GM12878 (cell line): ENCODE measurements around the gene XPNPEP2. TPM values are rescaled to one million over a fixed set of nuclear protein-coding genes. Genes with fewer than 3 reads are reported as not detected.
A peak's percentile ranks its signal among the peaks of the same experiment; 100 is the strongest.

Experiments
- ATAC-seq: fragments of 200-7000 bp; cut with Tn5 transposase; 3 replicates; pipeline ENCODE4 v1.9.1; 2020; ENCODE audit warnings: mild to moderate bottlenecking, moderate library complexity
- BruUV-seq: library from RNA; stranded (reverse); fragments of 400-500 nt; replicated peaks from 2 replicates; lab custom pipeline; 2021; lab: Mats Ljungman, UMichigan
- CTCF ChIA-PET: fragments of 300-600 bp; sonication (Branson Sonifier 250); formaldehyde crosslinking; extraction: SDS; loops from one replicate; lab custom pipeline; 2021; ENCODE audit warnings: inconsistent platforms; lab: Yijun Ruan, JAX
- POLR2A ChIA-PET: fragments of 350-600 bp; formaldehyde crosslinking; extraction: SDS; loops from one replicate; lab custom pipeline; 2021; ENCODE audit warnings: inconsistent platforms; lab: Charles Lee
- RAD21 ChIA-PET: fragments of 300-600 bp; sonication (Branson Sonifier 250); formaldehyde crosslinking; loops from one replicate; lab custom pipeline; 2023; ENCODE audit warnings: antibody characterized with exemption; ENCODE audit not compliant: unreplicated experiment; lab: Charles Lee
- SMC1A ChIA-PET: fragments of 300-600 bp; sonication (Branson Sonifier 250); formaldehyde crosslinking; loops from one replicate; lab custom pipeline; 2023; ENCODE audit not compliant: unreplicated experiment, uncharacterized antibody; lab: Charles Lee
- DNase-seq: peaks from one replicate; pipeline ENCODE4 v3.0.0-alpha.2; 2011; ENCODE audit warnings: low read depth, low spot score
- FAIRE-seq: peaks from 3 replicates; lab custom pipeline; 2011; peaks lifted over from hg19 to GRCh38; lab: Jason Lieb, UNC
- H2AFZ ChIP-seq: 2 replicates; pipeline ENCODE4 v1.6.0; 2011; ENCODE audit warnings: low read depth, low read length, control low read depth; ENCODE audit not compliant: control insufficient read depth
- H3K27ac ChIP-seq: 2 replicates; pipeline ENCODE4 v1.5.1; 2011; ENCODE audit warnings: control low read depth; ENCODE audit not compliant: control insufficient read depth, insufficient read depth
- H3K27me3 ChIP-seq, 2 experiments: replicated peaks in 1 of 2; 2 replicates each; pipeline versions ENCODE4 v1.6.0 to v1.6.1; 2011; ENCODE audit warnings: low read length in 1 of 2; ENCODE audit not compliant: control insufficient read depth in 2 of 2, insufficient read depth in 2 of 2
- H3K36me3 ChIP-seq, 2 experiments: 2 replicates each; pipeline ENCODE4 v1.5.1; 2011; ENCODE audit warnings: low read length in 1 of 2; ENCODE audit not compliant: control insufficient read depth in 2 of 2, insufficient read depth in 2 of 2
- H3K4me1 ChIP-seq: 2 replicates; pipeline ENCODE4 v1.6.1; 2011; ENCODE audit warnings: mild to moderate bottlenecking, low read length, moderate library complexity, mixed read lengths; ENCODE audit not compliant: control insufficient read depth, insufficient read depth
- H3K4me2 ChIP-seq: 2 replicates; pipeline ENCODE4 v1.6.0; 2011; ENCODE audit warnings: control low read depth; ENCODE audit not compliant: control insufficient read depth, insufficient read depth
- H3K4me3 ChIP-seq: fragments of 200-600 bp; sonication (generic); 2 replicates; pipeline ENCODE4 v1.5.1; 2016
- H3K79me2 ChIP-seq: 2 replicates; pipeline ENCODE4 v1.6.0; 2011; ENCODE audit warnings: low read length; ENCODE audit not compliant: control insufficient read depth, insufficient read depth
- H3K9ac ChIP-seq: 2 replicates; pipeline ENCODE4 v1.8.0; 2011; ENCODE audit warnings: low read length, control low read depth, mixed read lengths; ENCODE audit not compliant: control insufficient read depth, insufficient read depth
- H3K9me3 ChIP-seq: replicated peaks from 3 replicates; pipeline ENCODE4 v1.5.1; 2011; ENCODE audit warnings: mild to moderate bottlenecking, low read length; ENCODE audit not compliant: control insufficient read depth, insufficient read depth
- H4K20me1 ChIP-seq: 2 replicates; pipeline ENCODE4 v1.6.0; 2011; ENCODE audit not compliant: control insufficient read depth, insufficient read depth
- ATF7 ChIP-seq: fragments of 450-650 bp; IDR thresholded peaks from 2 replicates; pipeline ENCODE4 v1.6.1; 2016; ENCODE audit warnings: low read depth, mild to moderate bottlenecking
- CBX5 ChIP-seq: sonication (generic); IDR thresholded peaks from 2 replicates; pipeline ENCODE4 v1.6.1; 2016; ENCODE audit warnings: low read depth, moderate library complexity, mild to moderate bottlenecking, inconsistent platforms
- FOS ChIP-seq: IDR thresholded peaks from 3 replicates; pipeline ENCODE4 v1.6.1; 2011; ENCODE audit warnings: borderline replicate concordance; ENCODE audit not compliant: insufficient read length; ENCODE audit errors: extremely low read depth
- JUND ChIP-seq: IDR thresholded peaks from 2 replicates; pipeline ENCODE4 v1.6.1; 2012; ENCODE audit warnings: low read depth, mild to moderate bottlenecking, low read length, improper control_type of control experiment, moderate library complexity
- KAT2A ChIP-seq: conservative IDR thresholded peaks from 2 replicates; pipeline ENCODE4 v1.6.1; 2011; ENCODE audit warnings: low read depth, low read length; ENCODE audit not compliant: control insufficient read depth
- NBN ChIP-seq: fragments of 450-650 bp; IDR thresholded peaks from 2 replicates; pipeline ENCODE4 v1.6.1; 2016
- NFXL1 ChIP-seq: fragments of 450-650 bp; IDR thresholded peaks from 2 replicates; pipeline ENCODE4 v1.6.1; 2017; ENCODE audit warnings: antibody characterized with exemption, mild to moderate bottlenecking, borderline replicate concordance
- POLR2A ChIP-seq: IDR thresholded peaks from 2 replicates; pipeline ENCODE4 v1.6.1; 2011; ENCODE audit warnings: low read depth, mild to moderate bottlenecking, low read length
- RBBP5 ChIP-seq: fragments of 200-600 bp; sonication (generic); conservative IDR thresholded peaks from 2 replicates; pipeline ENCODE4 v1.6.1; 2016
- STAT3 ChIP-seq: IDR thresholded peaks from 2 replicates; pipeline ENCODE4 v1.6.1; 2011; ENCODE audit warnings: low read depth, low read length, improper control_type of control experiment
- TBL1XR1 ChIP-seq: IDR thresholded peaks from 2 replicates; pipeline ENCODE4 v1.6.1; 2012; ENCODE audit warnings: low read depth, low read length, improper control_type of control experiment
- WGBS: methylation state at CpG from one replicate; pipeline ENCODE4 v1.1.6; 2016; ENCODE audit warnings: low lambda C conversion rate; ENCODE audit not compliant: insufficient replicate concordance, insufficient coverage; ENCODE audit errors: missing lambda C conversion rate; 5-methylcytosine and 5-hydroxymethylcytosine counted together
- in situ Hi-C: fragments of 300-500 bp; cut with MboI; formaldehyde crosslinking; loops from 9 replicates; pipeline ENCODE4 v1.14.3; 2018; ENCODE audit warnings: mixed read lengths
- intact Hi-C: fragments of 100-400 bp; cut with micrococcal nuclease; formaldehyde crosslinking; loops from one replicate; pipeline ENCODE4 v1.14.2; 2022; ENCODE audit not compliant: unreplicated experiment
- polyA plus RNA-seq, 11 experiments: library from polyadenylated mRNA; depleted of rRNA in 4 of 11; unstranded in 6 of 11; stranded (reverse) in 5 of 11; fragments of >200 nt; fragmentation: Nextera tagmentation in 4 of 11; fragmentation: Illumina TruSeq in 1 of 11; extraction: Ambion mirVana in 4 of 11; extraction: Trizol in 1 of 11; gene quantifications; 1 replicate in 1 of 11; 2 replicates in 10 of 11; pipeline versions ENCODE4 v1.2.1 to v1.2.3, GENCODE V29; 2011 to 2016; ENCODE audit warnings: inconsistent platforms in 2 of 11, missing spikeins in 2 of 11, low read depth in 1 of 11
- total RNA-seq, 4 experiments: library from RNA; depleted of rRNA in 3 of 4; stranded (reverse); fragments of >200 nt in 3 of 4; fragmentation: Illumina TruSeq in 1 of 4; extraction: Trizol in 1 of 4; gene quantifications; 2 replicates each; pipeline versions ENCODE4 v1.2.1 to v1.2.3, GENCODE V29; 2013 to 2021
- TF ChIP-seq, protein P1 (sequence below): fragments of 450-650 bp; IDR thresholded peaks from 2 replicates; pipeline ENCODE4 v1.6.1; 2017; ENCODE audit warnings: antibody characterized with exemption, mild to moderate bottlenecking, moderate library complexity

The XPNPEP2 gene
- total and polyA plus RNA-seq, 10 of the 15 experiments (the other 5 are each of a cell fraction or from before 2014, with no cell fraction given): 0.04 to 0.37 (median 0.15) TPM

DNA sequence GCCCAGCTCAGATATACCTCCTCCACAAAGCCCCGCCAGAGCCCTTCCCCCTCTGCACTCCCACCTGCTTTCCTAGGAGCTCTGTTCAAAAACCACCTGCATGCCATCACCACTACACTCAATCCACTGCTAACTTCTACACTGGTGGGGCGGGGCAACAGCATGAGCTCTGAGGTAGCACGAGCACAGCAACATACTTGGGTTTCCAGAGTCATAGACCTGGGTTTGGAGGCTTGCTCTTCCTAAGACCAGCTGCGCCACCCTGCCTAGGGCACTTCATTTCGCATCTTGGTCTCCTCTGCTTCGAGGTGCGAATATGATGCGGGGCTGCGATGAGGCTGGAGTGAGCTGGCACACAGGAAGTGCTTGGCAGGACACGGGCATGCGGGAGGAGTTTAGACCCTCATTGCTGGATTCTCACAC, 44.5 kb downstream of the XPNPEP2 start:
- in situ Hi-C loops: no loop called here
- Histone ChIP-seq H3K9ac (peak overlapping the region; percentile 93), H3K4me3 (peak overlapping the region; percentile 84), H3K27ac (peak overlapping the region; percentile 96)
- intact Hi-C loops: no loop called here
- BruUV-seq: no TSS peak
- ChIA-PET SMC1A (interaction anchor here (0.6 to 14.8 kb wide), 11 partner anchors 11 to 244 kb away, joined by 3 to 165 read pairs (median 4); no protein-coding TSS in a partner anchor), RAD21 (interaction anchor here (1.0 to 7.0 kb wide), 4 partner anchors 12 to 29 kb away, joined by 3 to 166 read pairs (median 34); no protein-coding TSS in a partner anchor)
- no peak for ATAC-seq
- peak; percentile 60 for TF ChIP-seq POLR2A
- TF ChIP-seq JUND: no peak
- TF ChIP-seq, all 136 proteins: peak for 1
- H3K4me1 ChIP-seq: peaks cover 40% of the 10 kb centered on the region
- 27% methylated on average over 11 of the region's 11 CpGs for WGBS
- H3K79me2 ChIP-seq: peaks cover 81% of the 10 kb centered on the region
- no peak for FAIRE-seq
- H3K36me3 ChIP-seq: peaks cover 2 to 11% of the 10 kb centered on the region in 2 experiments
- H3K4me2 ChIP-seq: peak overlapping the region; percentile 92
- H2AFZ ChIP-seq: no peak overlapping the region
- no peaks in the 10 kb centered on the region for H3K27me3 ChIP-seq
- H4K20me1 ChIP-seq: no peaks in the 10 kb centered on the region
- H3K9me3 ChIP-seq: no peaks in the 10 kb centered on the region
- DNase-seq: no peak
- ChIA-PET CTCF (interaction anchor here (0.9 to 4.9 kb wide), 4 partner anchors 12 to 146 kb away, joined by 3 to 66 read pairs (median 10); no protein-coding TSS in a partner anchor), POLR2A (interaction anchor here (0.6 to 11.2 kb wide), 4 partner anchors 12 to 61 kb away, joined by 4 to 169 read pairs (median 4); partner anchors contain the start of gene ZDHHC9)

DNA sequence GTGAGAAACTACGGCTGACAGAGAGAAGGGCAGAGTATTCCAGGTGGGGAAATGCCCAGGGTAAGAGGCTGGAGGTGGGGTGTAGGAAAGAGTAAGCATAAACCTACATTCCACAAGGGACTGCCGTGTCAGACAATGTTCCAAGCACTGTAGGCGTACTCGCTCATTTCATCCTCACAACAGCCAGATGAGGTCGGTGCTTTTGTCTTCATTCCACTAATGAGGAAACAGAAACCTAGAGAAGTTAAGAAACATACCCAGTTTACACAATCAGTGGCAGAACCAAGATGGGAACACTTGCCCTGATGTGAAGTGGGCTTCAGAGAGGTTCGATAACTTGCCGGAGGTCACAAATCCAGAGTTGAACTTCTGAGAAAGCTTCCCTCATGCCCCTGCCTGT, 45.6 kb downstream of the XPNPEP2 start:
- 51% methylated on average over 7 of the region's 7 CpGs for WGBS
- ChIA-PET POLR2A (interaction anchor here (1.4 to 11.2 kb wide), 2 partner anchors 14 to 25 kb away, joined by 4 to 169 read pairs; no protein-coding TSS in a partner anchor), CTCF (interaction anchor here (1.0 to 4.9 kb wide), 3 partner anchors 13 to 41 kb away, joined by 4 to 66 read pairs (median 7); no protein-coding TSS in a partner anchor), RAD21 (interaction anchor here (1.1 to 7.0 kb wide), 3 partner anchors 13 to 30 kb away, joined by 3 to 166 read pairs (median 65); no protein-coding TSS in a partner anchor), SMC1A (interaction anchor here (1.8 to 14.8 kb wide), 3 partner anchors 12 to 26 kb away, joined by 9 to 165 read pairs (median 58); no protein-coding TSS in a partner anchor)
- no peak for TF ChIP-seq NFXL1
- TF ChIP-seq STAT3: no peak
- TF ChIP-seq ATF7: no peak
- no peak for TF ChIP-seq KAT2A
- no peak for TF ChIP-seq RBBP5
- no peak for TF ChIP-seq FOS
- TF ChIP-seq, protein P1, sequence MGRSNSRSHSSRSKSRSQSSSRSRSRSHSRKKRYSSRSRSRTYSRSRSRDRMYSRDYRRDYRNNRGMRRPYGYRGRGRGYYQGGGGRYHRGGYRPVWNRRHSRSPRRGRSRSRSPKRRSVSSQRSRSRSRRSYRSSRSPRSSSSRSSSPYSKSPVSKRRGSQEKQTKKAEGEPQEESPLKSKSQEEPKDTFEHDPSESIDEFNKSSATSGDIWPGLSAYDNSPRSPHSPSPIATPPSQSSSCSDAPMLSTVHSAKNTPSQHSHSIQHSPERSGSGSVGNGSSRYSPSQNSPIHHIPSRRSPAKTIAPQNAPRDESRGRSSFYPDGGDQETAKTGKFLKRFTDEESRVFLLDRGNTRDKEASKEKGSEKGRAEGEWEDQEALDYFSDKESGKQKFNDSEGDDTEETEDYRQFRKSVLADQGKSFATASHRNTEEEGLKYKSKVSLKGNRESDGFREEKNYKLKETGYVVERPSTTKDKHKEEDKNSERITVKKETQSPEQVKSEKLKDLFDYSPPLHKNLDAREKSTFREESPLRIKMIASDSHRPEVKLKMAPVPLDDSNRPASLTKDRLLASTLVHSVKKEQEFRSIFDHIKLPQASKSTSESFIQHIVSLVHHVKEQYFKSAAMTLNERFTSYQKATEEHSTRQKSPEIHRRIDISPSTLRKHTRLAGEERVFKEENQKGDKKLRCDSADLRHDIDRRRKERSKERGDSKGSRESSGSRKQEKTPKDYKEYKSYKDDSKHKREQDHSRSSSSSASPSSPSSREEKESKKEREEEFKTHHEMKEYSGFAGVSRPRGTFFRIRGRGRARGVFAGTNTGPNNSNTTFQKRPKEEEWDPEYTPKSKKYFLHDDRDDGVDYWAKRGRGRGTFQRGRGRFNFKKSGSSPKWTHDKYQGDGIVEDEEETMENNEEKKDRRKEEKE: no peak
- no peak for TF ChIP-seq CBX5
- TF ChIP-seq TBL1XR1: no peak
- TF ChIP-seq NBN: no peak
- ATAC-seq (no peak), DNase-seq (no peak), FAIRE-seq (no peak)
- Histone ChIP-seq H3K4me2 (peak overlapping the region; percentile 12), H3K27ac (peak overlapping the region; percentile 96), H3K9ac (0 out of 2 replicates have a peak overlapping the region, but pooled peaks have one; percentile 2), H3K4me3 (peak overlapping the region; percentile 84), H3K9me3 (no peaks in the 10 kb centered on the region), H2AFZ (no peak overlapping the region), H3K36me3 (peaks cover 2 to 11% of the 10 kb centered on the region in 2 experiments), H3K79me2 (peaks cover 76% of the 10 kb centered on the region), H3K27me3 (no peaks in the 10 kb centered on the region), H3K4me1 (peaks cover 35% of the 10 kb centered on the region), H4K20me1 (no peaks in the 10 kb centered on the region)
- in situ Hi-C loops: no loop called here
- no TSS peak for BruUV-seq
- intact Hi-C loops: no loop called here
